HEK293 (cell line): ENCODE results near the gene CADM3.

Experiments used
- CTCF ChIA-PET: fragments of 350-600 bp; formaldehyde crosslinking; extraction: SDS; loops from one replicate; lab custom pipeline; 2021; ENCODE audit warnings: antibody characterized with exemption; lab: Yijun Ruan, JAX
- POLR2A ChIA-PET: fragments of 300-600 bp; formaldehyde crosslinking; extraction: SDS; loops from one replicate; lab custom pipeline; 2020; ENCODE audit warnings: antibody characterized with exemption, inconsistent platforms; lab: Yijun Ruan, JAX
- H3K27ac ChIP-seq: fragments of 200-500 bp; sonication (Bioruptor generic); 2 replicates; pipeline ENCODE4 v1.5.1; 2014; ENCODE audit warnings: low read depth, low read length, control low read depth, inconsistent platforms; ENCODE audit errors: extremely low read depth
- H3K36me3 ChIP-seq, 2 experiments: fragments of 200-500 bp in 1 of 2; sonication (Bioruptor generic) in 1 of 2; 1 replicate in 1 of 2; 2 replicates in 1 of 2; pipeline ENCODE4 v1.5.1; 2014 to 2017; ENCODE audit warnings: inconsistent platforms in 2 of 2, low read length in 2 of 2; ENCODE audit not compliant: control insufficient read depth in 2 of 2, insufficient read depth in 1 of 2
- H3K4me1 ChIP-seq: fragments of 200-500 bp; sonication (Bioruptor generic); 2 replicates; pipeline ENCODE4 v1.5.1; 2014; ENCODE audit warnings: mild to moderate bottlenecking, low read length, inconsistent platforms; ENCODE audit not compliant: control insufficient read depth, insufficient read depth
- H3K4me3 ChIP-seq: 2 replicates; pipeline ENCODE4 v1.5.1; 2011; ENCODE audit warnings: low read depth, mild to moderate bottlenecking, control low read depth, low read length, moderate library complexity
- H3K9me3 ChIP-seq: fragments of 200-500 bp; sonication (Bioruptor generic); 2 replicates; pipeline ENCODE4 v1.5.1; 2014; ENCODE audit warnings: low read depth, low read length, inconsistent platforms; ENCODE audit not compliant: control insufficient read depth, insufficient read depth
- HOXA7 ChIP-seq: sonication (generic); formaldehyde crosslinking; IDR thresholded peaks from 2 replicates; pipeline ENCODE4 v1.8.1; 2022; ENCODE audit warnings: missing genetic modification reagents, borderline replicate concordance
- OSR2 ChIP-seq: fragments of 450-650 bp; formaldehyde crosslinking; IDR thresholded peaks from 2 replicates; pipeline ENCODE4 v1.5.1; 2016; ENCODE audit warnings: missing biosample characterization, missing genetic modification characterization
- OVOL3 ChIP-seq: fragments of 450-650 bp; formaldehyde crosslinking; IDR thresholded peaks from 2 replicates; pipeline ENCODE4 v1.5.1; 2016; ENCODE audit warnings: missing biosample characterization, missing genetic modification characterization
- REPIN1 ChIP-seq: fragments of 450-650 bp; formaldehyde crosslinking; IDR thresholded peaks from 2 replicates; pipeline ENCODE4 v1.5.1; 2017; ENCODE audit warnings: missing biosample characterization, missing genetic modification characterization, low read depth
- SETDB1 ChIP-seq: IDR thresholded peaks from one replicate; pipeline ENCODE4 v1.6.1; 2017; ENCODE audit warnings: mild to moderate bottlenecking, low read length, moderate library complexity, mixed read lengths; ENCODE audit not compliant: insufficient read length
- ZBTB48 ChIP-seq: fragments of 450-650 bp; formaldehyde crosslinking; IDR thresholded peaks from 2 replicates; pipeline ENCODE4 v1.5.1; 2016; ENCODE audit warnings: missing biosample characterization, missing genetic modification characterization
- ZBTB8A ChIP-seq: fragments of 450-650 bp; formaldehyde crosslinking; IDR thresholded peaks from 2 replicates; pipeline ENCODE4 v1.5.1; 2016; ENCODE audit warnings: missing biosample characterization, missing genetic modification characterization
- ZIC2 ChIP-seq: fragments of 450-650 bp; formaldehyde crosslinking; IDR thresholded peaks from 2 replicates; pipeline ENCODE4 v1.5.1; 2016; ENCODE audit warnings: missing biosample characterization, missing genetic modification characterization
- ZNF274 ChIP-seq, 2 experiments: fragments of 200-500 bp in 1 of 2; fragments of 450-650 bp in 1 of 2; sonication (Bioruptor generic) in 1 of 2; formaldehyde crosslinking in 1 of 2; IDR thresholded peaks; 2 replicates each; pipeline versions ENCODE4 v1.5.1 to v1.6.1; 2014 to 2016; ENCODE audit warnings: borderline replicate concordance in 1 of 2, inconsistent platforms in 1 of 2, low read length in 1 of 2, missing biosample characterization in 1 of 2, missing genetic modification characterization in 1 of 2
- ZNF341 ChIP-seq: fragments of 450-650 bp; formaldehyde crosslinking; IDR thresholded peaks from 2 replicates; pipeline ENCODE4; 2016; ENCODE audit warnings: low read depth, missing biosample characterization, missing genetic modification characterization
- ZNF350 ChIP-seq: fragments of 450-650 bp; formaldehyde crosslinking; IDR thresholded peaks from 2 replicates; pipeline ENCODE4 v1.5.0; 2017; ENCODE audit warnings: missing biosample characterization, mild to moderate bottlenecking, missing genetic modification characterization
- ZNF391 ChIP-seq: fragments of 450-650 bp; formaldehyde crosslinking; IDR thresholded peaks from 2 replicates; pipeline ENCODE4 v1.5.1; 2016; ENCODE audit warnings: low read depth, missing biosample characterization, missing genetic modification characterization, borderline replicate concordance
- ZNF514 ChIP-seq: fragments of 450-650 bp; formaldehyde crosslinking; IDR thresholded peaks from 2 replicates; pipeline ENCODE4 v1.5.1; 2016; ENCODE audit warnings: missing biosample characterization, missing genetic modification characterization
- ZNF529 ChIP-seq: fragments of 450-650 bp; formaldehyde crosslinking; IDR thresholded peaks from 2 replicates; pipeline ENCODE4 v1.5.1; 2017; ENCODE audit warnings: missing genetic modification characterization, missing biosample characterization; ENCODE audit not compliant: insufficient replicate concordance
- ZNF558 ChIP-seq: fragments of 450-650 bp; formaldehyde crosslinking; IDR thresholded peaks from 2 replicates; pipeline ENCODE4 v1.5.1; 2016; ENCODE audit warnings: missing biosample characterization, missing genetic modification characterization
- ZNF585B ChIP-seq: fragments of 450-650 bp; formaldehyde crosslinking; IDR thresholded peaks from 2 replicates; pipeline ENCODE4 v1.5.1; 2016; ENCODE audit warnings: missing biosample characterization, missing genetic modification characterization
- ZNF596 ChIP-seq: fragments of 450-650 bp; IDR thresholded peaks from 2 replicates; pipeline ENCODE4 v1.5.0; 2018; ENCODE audit warnings: missing biosample characterization, mild to moderate bottlenecking, missing genetic modification characterization, moderate library complexity
- ZNF658 ChIP-seq: fragments of 450-650 bp; formaldehyde crosslinking; IDR thresholded peaks from 2 replicates; pipeline ENCODE4; 2016; ENCODE audit warnings: missing biosample characterization, missing genetic modification characterization
- ZSCAN30 ChIP-seq: fragments of 450-650 bp; IDR thresholded peaks from 2 replicates; pipeline ENCODE4 v1.5.1; 2018; ENCODE audit warnings: missing biosample characterization, mild to moderate bottlenecking, missing genetic modification characterization, moderate library complexity
- ZXDB ChIP-seq: fragments of 450-650 bp; formaldehyde crosslinking; IDR thresholded peaks from 2 replicates; pipeline ENCODE4 v1.5.1; 2016; ENCODE audit warnings: missing biosample characterization, missing genetic modification characterization
- TF ChIP-seq, protein P1 (sequence below): fragments of 450-650 bp; formaldehyde crosslinking; IDR thresholded peaks from 2 replicates; pipeline ENCODE4 v1.5.1; 2016; ENCODE audit warnings: missing biosample characterization, missing genetic modification characterization
- TF ChIP-seq, protein P2 (sequence below): fragments of 450-650 bp; formaldehyde crosslinking; IDR thresholded peaks from 2 replicates; pipeline ENCODE4 v1.5.1; 2016; ENCODE audit warnings: missing biosample characterization, missing genetic modification characterization
- TF ChIP-seq, protein P3 (sequence below): fragments of 450-650 bp; formaldehyde crosslinking; IDR thresholded peaks from 2 replicates; pipeline ENCODE4 v1.5.1; 2016; ENCODE audit warnings: missing biosample characterization, missing genetic modification characterization
- TF ChIP-seq, protein P4 (sequence below): fragments of 450-650 bp; formaldehyde crosslinking; IDR thresholded peaks from 2 replicates; pipeline ENCODE4 v1.5.1; 2016; ENCODE audit warnings: missing biosample characterization, missing genetic modification characterization

CADM3 gene

DNA sequence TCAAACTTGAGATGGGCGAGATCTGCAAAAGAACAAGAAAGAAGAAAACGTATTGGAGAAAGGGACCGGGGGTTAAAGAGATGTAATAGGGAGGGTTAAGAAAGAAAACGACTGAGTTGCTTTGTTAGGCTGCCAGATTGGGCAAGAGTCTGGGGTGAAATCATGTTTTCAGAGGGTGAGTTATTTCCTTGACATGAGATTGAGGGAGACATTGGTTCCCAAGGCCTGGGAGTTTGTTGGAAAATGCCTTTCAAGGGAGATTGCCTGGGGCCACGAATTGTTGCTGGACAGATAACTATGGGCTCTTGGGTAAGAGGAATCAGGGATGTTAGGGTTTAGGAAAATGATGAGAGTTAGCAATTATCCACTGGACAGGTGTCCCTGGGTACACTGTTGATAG is 776 bp upstream of the CADM3 start:
- H3K4me3 ChIP-seq, result no peak overlapping the region
- no peaks in the 10 kb centered on the region for H3K4me1 ChIP-seq
- no peaks in the 10 kb centered on the region for H3K36me3 ChIP-seq
- H3K9me3 ChIP-seq, result no peaks in the 10 kb centered on the region
- ChIA-PET CTCF (no interaction called here), POLR2A (interaction anchor here (0.7 kb wide), 1 partner anchor 1222 kb away, joined by 3 read pairs; no protein-coding TSS in a partner anchor)
- TF ChIP-seq ZNF658 (tag by site-specific recombination), result no peak
- TF ChIP-seq SETDB1, result no peak
- TF ChIP-seq, protein P1, sequence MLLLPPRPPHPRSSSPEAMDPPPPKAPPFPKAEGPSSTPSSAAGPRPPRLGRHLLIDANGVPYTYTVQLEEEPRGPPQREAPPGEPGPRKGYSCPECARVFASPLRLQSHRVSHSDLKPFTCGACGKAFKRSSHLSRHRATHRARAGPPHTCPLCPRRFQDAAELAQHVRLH (tag by site-specific recombination), result no peak
- TF ChIP-seq REPIN1 (tag by site-specific recombination), result no peak
- H3K27ac ChIP-seq, result no peak overlapping the region

DNA sequence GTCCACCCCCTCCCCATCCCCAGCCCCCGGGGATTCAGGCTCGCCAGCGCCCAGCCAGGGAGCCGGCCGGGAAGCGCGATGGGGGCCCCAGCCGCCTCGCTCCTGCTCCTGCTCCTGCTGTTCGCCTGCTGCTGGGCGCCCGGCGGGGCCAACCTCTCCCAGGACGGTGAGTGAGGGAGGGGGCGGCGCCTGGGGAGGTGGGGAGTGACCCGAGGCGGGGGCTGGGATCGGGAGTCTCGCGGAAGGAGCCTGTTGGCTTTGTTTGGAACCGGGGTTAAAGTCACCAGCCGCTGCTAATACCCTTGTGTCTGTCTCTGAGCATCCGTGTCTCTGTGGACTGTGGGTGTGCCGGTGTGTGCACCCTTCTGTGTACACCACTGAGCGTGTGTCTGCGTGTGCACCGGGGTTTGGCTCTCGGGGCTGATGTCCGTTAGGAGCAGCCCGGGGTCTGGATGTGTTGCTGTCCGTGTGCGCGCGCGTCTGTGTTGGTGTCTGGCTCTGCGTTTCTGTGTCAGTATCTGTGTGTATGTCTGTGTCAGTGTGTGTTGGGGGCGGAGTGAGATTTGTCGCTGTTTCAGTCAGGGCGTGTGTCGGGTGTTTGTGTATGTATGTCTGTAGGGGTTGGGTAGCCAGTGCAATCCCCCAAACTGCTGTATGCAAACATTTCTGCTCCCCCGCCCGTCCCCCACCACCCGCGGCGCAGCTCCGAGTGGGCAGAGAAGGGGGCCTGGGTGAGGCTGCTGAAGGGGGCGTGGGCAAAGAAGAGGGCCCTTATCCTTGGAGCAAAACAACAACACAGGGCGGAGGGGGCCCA is 480 bp downstream of the CADM3 start:
- Histone ChIP-seq H3K4me1 (no peaks in the 10 kb centered on the region), H3K36me3 (no peaks in the 10 kb centered on the region), H3K27ac (no peak overlapping the region), H3K9me3 (no peaks in the 10 kb centered on the region), H3K4me3 (peak overlapping the region; percentile 2)
- CTCF ChIA-PET, result interaction anchor here (0.5 kb wide), 1 partner anchor 557 kb away, joined by 4 read pairs; no protein-coding TSS in a partner anchor
- POLR2A ChIA-PET, result no interaction called here
- TF ChIP-seq ZBTB8A (tag by site-specific recombination) (no peak), ZNF529 (no peak), ZIC2 (tag by site-specific recombination) (peak; percentile 53), ZNF558 (no peak), ZNF585B (tag by site-specific recombination) (no peak)
- TF ChIP-seq, protein P2, sequence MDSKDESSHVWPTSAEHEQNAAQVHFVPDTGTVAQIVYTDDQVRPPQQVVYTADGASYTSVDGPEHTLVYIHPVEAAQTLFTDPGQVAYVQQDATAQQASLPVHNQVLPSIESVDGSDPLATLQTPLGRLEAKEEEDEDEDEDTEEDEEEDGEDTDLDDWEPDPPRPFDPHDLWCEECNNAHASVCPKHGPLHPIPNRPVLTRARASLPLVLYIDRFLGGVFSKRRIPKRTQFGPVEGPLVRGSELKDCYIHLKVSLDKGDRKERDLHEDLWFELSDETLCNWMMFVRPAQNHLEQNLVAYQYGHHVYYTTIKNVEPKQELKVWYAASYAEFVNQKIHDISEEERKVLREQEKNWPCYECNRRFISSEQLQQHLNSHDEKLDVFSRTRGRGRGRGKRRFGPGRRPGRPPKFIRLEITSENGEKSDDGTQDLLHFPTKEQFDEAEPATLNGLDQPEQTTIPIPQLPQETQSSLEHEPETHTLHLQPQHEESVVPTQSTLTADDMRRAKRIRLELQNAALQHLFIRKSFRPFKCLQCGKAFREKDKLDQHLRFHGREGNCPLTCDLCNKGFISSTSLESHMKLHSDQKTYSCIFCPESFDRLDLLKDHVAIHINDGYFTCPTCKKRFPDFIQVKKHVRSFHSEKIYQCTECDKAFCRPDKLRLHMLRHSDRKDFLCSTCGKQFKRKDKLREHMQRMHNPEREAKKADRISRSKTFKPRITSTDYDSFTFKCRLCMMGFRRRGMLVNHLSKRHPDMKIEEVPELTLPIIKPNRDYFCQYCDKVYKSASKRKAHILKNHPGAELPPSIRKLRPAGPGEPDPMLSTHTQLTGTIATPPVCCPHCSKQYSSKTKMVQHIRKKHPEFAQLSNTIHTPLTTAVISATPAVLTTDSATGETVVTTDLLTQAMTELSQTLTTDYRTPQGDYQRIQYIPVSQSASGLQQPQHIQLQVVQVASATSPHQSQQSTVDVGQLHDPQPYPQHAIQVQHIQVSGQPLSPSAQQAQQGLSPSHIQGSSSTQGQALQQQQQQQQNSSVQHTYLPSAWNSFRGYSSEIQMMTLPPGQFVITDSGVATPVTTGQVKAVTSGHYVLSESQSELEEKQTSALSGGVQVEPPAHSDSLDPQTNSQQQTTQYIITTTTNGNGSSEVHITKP, result no peak

DNA sequence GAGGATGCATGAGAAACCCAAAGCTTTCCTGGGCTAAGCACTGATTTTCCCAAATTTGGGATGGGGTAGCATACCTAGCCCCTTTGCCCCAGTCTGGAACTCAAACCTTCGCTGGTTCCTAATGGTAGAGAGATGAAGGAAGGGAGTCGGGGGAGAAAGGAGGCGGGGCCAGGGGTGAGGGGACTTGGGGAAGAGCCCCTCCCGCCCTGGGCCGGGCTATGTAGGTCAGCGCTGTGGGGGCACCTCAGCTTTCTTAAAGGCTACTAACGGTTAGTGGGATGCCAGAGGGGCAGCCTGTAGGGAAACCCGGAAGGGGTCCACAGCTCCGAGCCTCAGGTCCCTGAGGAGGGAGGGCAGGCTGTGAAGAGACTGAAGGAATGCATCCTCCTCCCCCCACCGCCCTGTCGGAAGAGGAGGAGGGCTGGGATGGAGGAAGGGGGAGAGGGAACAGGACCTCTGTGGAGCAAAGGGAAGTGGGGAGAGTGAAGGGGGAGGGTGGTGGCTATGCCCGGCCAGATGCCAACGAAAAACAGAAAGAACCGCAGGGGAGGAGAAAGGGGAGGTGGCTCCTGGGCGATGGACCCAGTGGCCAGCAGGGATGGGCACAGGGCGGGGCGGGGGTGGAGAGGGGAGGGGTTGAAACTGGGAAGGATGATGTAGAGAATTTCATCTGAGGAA is 1.3 kb downstream of the CADM3 start:
- Histone ChIP-seq H3K36me3 (no peaks in the 10 kb centered on the region), H3K27ac (no peak overlapping the region), H3K4me3 (no peak overlapping the region), H3K9me3 (no peaks in the 10 kb centered on the region), H3K4me1 (no peaks in the 10 kb centered on the region)
- ChIA-PET POLR2A (no interaction called here), CTCF (interaction anchor here (0.5 kb wide), 1 partner anchor 558 kb away, joined by 4 read pairs; no protein-coding TSS in a partner anchor)
- TF ChIP-seq ZNF341 (tag by site-specific recombination), result no peak
- TF ChIP-seq, protein P3, sequence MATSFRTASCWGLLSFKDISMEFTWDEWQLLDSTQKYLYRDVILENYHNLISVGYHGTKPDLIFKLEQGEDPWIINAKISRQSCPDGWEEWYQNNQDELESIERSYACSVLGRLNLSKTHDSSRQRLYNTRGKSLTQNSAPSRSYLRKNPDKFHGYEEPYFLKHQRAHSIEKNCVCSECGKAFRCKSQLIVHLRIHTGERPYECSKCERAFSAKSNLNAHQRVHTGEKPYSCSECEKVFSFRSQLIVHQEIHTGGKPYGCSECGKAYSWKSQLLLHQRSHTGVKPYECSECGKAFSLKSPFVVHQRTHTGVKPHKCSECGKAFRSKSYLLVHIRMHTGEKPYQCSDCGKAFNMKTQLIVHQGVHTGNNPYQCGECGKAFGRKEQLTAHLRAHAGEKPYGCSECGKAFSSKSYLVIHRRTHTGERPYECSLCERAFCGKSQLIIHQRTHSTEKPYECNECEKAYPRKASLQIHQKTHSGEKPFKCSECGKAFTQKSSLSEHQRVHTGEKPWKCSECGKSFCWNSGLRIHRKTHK (tag by site-specific recombination), result no peak
- TF ChIP-seq ZBTB48, result no peak
- TF ChIP-seq ZSCAN30 (tag by site-specific recombination), result no peak
- no peak for TF ChIP-seq OSR2
- TF ChIP-seq HOXA7 (CRISPR knock-in tag), result no peak
- no peak for TF ChIP-seq ZNF274 (IDR thresholded peaks at IDR 0.05; ENCODE audit: low read length)
- TF ChIP-seq ZNF274 (tag by site-specific recombination; IDR thresholded peaks at IDR 0.05; ENCODE audit: borderline replicate concordance), result no peak
- no peak for TF ChIP-seq ZNF596 (tag by site-specific recombination)
- TF ChIP-seq ZNF391 (tag by site-specific recombination), result no peak
- no peak for TF ChIP-seq OVOL3
- TF ChIP-seq, protein P4, sequence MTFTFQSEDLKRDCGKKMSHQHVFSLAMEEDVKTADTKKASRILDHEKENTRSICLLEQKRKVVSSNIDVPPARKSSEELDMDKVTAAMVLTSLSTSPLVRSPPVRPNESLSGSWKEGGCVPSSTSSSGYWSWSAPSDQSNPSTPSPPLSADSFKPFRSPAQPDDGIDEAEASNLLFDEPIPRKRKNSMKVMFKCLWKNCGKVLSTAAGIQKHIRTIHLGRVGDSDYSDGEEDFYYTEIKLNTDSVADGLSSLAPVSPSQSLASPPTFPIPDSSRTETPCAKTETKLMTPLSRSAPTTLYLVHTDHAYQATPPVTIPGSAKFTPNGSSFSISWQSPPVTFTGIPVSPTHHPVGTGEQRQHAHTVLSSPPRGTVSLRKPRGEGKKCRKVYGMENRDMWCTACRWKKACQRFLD (tag by site-specific recombination), result no peak
- no peak for TF ChIP-seq ZNF529
- no peak for TF ChIP-seq ZNF350 (tag by site-specific recombination)
- no peak for TF ChIP-seq ZNF514 (tag by site-specific recombination)
- no peak for TF ChIP-seq ZXDB (tag by site-specific recombination)
